Mucosa of stomach (tissue), 1 donor: ENCODE measurements around the gene QARS1.

Source experiments
- H3K27me3 ChIP-seq: one replicate; pipeline ENCODE4 v1.7.0; 2013; ENCODE audit warnings: mild to moderate bottlenecking, low read length; ENCODE audit not compliant: control insufficient read depth, insufficient read depth
- H3K36me3 ChIP-seq: one replicate; pipeline ENCODE4 v1.7.0; 2013; ENCODE audit warnings: low read length; ENCODE audit not compliant: control insufficient read depth, insufficient read depth
- H3K4me1 ChIP-seq: one replicate; pipeline ENCODE4 v1.7.0; 2013; ENCODE audit warnings: mild to moderate bottlenecking, low read length; ENCODE audit not compliant: control insufficient read depth, insufficient read depth
- H3K4me3 ChIP-seq: one replicate; pipeline ENCODE4 v1.7.0; 2013; ENCODE audit warnings: low read length
- H3K9ac ChIP-seq: one replicate; pipeline ENCODE4 v1.7.0; 2013; ENCODE audit warnings: mild to moderate bottlenecking, low read length, moderate library complexity
- H3K9me3 ChIP-seq: one replicate; pipeline ENCODE4 v1.7.0; 2013; ENCODE audit warnings: mild to moderate bottlenecking, low read length, moderate library complexity; ENCODE audit not compliant: control insufficient read depth
- donor health status: Pancreatic carcinoma.

QARS1 gene

GRCh38 chr3:49079270-49079669, 25.3 kb downstream of the QARS1 start:
- H3K4me1 ChIP-seq, result no peaks in the 10 kb centered on the region
- H3K36me3 ChIP-seq, result peaks cover 9% of the 10 kb centered on the region
- H3K27me3 ChIP-seq, result no peaks in the 10 kb centered on the region
- no peak overlapping the region for H3K9ac ChIP-seq
- no peaks in the 10 kb centered on the region for H3K9me3 ChIP-seq
- H3K4me3 ChIP-seq, result no peak overlapping the region

GRCh38 chr3:49076646-49077045, 27.9 kb downstream of the QARS1 start:
- peaks cover 10% of the 10 kb centered on the region for H3K36me3 ChIP-seq
- no peaks in the 10 kb centered on the region for H3K9me3 ChIP-seq
- H3K27me3 ChIP-seq, result no peaks in the 10 kb centered on the region
- no peaks in the 10 kb centered on the region for H3K4me1 ChIP-seq
- H3K4me3 ChIP-seq, result no peak overlapping the region
- no peak overlapping the region for H3K9ac ChIP-seq

GRCh38 chr3:49076116-49076515, 28.4 kb downstream of the QARS1 start:
- Histone ChIP-seq H3K4me3 (no peak overlapping the region), H3K36me3 (peaks cover 15% of the 10 kb centered on the region), H3K27me3 (no peaks in the 10 kb centered on the region), H3K9ac (no peak overlapping the region), H3K9me3 (no peaks in the 10 kb centered on the region), H3K4me1 (no peaks in the 10 kb centered on the region)

GRCh38 chr3:49058011-49058410, 46.5 kb downstream of the QARS1 start:
- no peaks in the 10 kb centered on the region for H3K9me3 ChIP-seq
- no peaks in the 10 kb centered on the region for H3K27me3 ChIP-seq
- peaks cover 13% of the 10 kb centered on the region for H3K36me3 ChIP-seq
- H3K4me1 ChIP-seq, result no peaks in the 10 kb centered on the region
- H3K9ac ChIP-seq, result no peak overlapping the region
- H3K4me3 ChIP-seq, result no peak overlapping the region

- Histone ChIP-seq H3K9me3 (no peaks in the 10 kb centered on the region), H3K4me3 (no peak overlapping the region), H3K9ac (no peak overlapping the region), H3K4me1 (no peaks in the 10 kb centered on the region), H3K36me3 (peaks cover 13% of the 10 kb centered on the region), H3K27me3 (no peaks in the 10 kb centered on the region)
These were observed 47.3 kb downstream of the QARS1 start for GRCh38 chr3:49057268-49057667.

GRCh38 chr3:49054344-49054862, 50.2 kb downstream of the QARS1 start:
- Histone ChIP-seq H3K4me3 (no peak overlapping the region), H3K27me3 (no peaks in the 10 kb centered on the region), H3K36me3 (peaks cover 13% of the 10 kb centered on the region), H3K9me3 (no peaks in the 10 kb centered on the region), H3K9ac (no peak overlapping the region), H3K4me1 (no peaks in the 10 kb centered on the region)

GRCh38 chr3:49053543-49053942, 51.0 kb downstream of the QARS1 start:
- Histone ChIP-seq H3K9me3 (no peaks in the 10 kb centered on the region), H3K9ac (no peak overlapping the region), H3K27me3 (no peaks in the 10 kb centered on the region), H3K4me1 (no peaks in the 10 kb centered on the region), H3K36me3 (peaks cover 13% of the 10 kb centered on the region), H3K4me3 (no peak overlapping the region)
